Measurements from ENCODE around the gene SH3RF1. TPM values are rescaled to one million over a fixed set of nuclear protein-coding genes. Genes with fewer than 3 reads are reported as not detected.

The SH3RF1 gene
- total RNA-seq, 2 donors from 2014 or later, result 7.8 to 12.4 TPM

DNA sequence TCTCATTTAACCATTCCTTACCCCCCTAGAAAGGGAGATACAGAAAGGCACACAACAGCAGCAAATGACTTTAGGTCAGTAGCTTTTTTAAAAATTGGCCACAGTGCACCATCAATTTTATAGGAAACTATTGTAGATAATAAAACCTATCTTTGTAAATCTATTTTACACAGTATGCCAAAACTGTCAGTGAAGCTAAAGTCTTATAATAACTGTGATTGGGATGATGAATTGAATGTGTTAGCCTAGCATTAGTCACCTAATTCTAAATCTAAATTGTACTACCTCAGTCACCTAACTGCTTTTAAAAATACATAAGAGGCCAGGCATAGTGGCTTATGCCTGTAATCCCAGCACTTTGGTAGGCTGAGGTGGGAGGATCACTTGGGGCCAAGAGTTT is 44.2 kb downstream of the SH3RF1 start:
- Histone ChIP-seq H3K4me3 (no peak overlapping the region), H3K36me3 (no peaks in the 10 kb centered on the region), H3K27me3 (no peaks in the 10 kb centered on the region), H3K27ac (no peak overlapping the region), H3K4me1 (peaks cover 0 to 22% of the 10 kb centered on the region in 2 donors), H3K9me3 (no peaks in the 10 kb centered on the region)
- TF ChIP-seq, protein P1, sequence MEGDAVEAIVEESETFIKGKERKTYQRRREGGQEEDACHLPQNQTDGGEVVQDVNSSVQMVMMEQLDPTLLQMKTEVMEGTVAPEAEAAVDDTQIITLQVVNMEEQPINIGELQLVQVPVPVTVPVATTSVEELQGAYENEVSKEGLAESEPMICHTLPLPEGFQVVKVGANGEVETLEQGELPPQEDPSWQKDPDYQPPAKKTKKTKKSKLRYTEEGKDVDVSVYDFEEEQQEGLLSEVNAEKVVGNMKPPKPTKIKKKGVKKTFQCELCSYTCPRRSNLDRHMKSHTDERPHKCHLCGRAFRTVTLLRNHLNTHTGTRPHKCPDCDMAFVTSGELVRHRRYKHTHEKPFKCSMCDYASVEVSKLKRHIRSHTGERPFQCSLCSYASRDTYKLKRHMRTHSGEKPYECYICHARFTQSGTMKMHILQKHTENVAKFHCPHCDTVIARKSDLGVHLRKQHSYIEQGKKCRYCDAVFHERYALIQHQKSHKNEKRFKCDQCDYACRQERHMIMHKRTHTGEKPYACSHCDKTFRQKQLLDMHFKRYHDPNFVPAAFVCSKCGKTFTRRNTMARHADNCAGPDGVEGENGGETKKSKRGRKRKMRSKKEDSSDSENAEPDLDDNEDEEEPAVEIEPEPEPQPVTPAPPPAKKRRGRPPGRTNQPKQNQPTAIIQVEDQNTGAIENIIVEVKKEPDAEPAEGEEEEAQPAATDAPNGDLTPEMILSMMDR (IDR thresholded peaks at IDR 0.05), result no peak
- no peak for DNase-seq (ENCODE audit: low spot score)

GRCh38 chr4:169225812-169226211 is 44.9 kb downstream of the SH3RF1 start:
- no peaks in the 10 kb centered on the region for H3K27me3 ChIP-seq
- no peak overlapping the region for H3K4me3 ChIP-seq
- peaks cover 0 to 22% of the 10 kb centered on the region in 2 donors for H3K4me1 ChIP-seq
- no peak for DNase-seq (ENCODE audit: low spot score)
- TF ChIP-seq, protein P1 (IDR thresholded peaks at IDR 0.05), result no peak
- no peaks in the 10 kb centered on the region for H3K9me3 ChIP-seq
- H3K27ac ChIP-seq, result no peak overlapping the region
- H3K36me3 ChIP-seq, result no peaks in the 10 kb centered on the region

DNA sequence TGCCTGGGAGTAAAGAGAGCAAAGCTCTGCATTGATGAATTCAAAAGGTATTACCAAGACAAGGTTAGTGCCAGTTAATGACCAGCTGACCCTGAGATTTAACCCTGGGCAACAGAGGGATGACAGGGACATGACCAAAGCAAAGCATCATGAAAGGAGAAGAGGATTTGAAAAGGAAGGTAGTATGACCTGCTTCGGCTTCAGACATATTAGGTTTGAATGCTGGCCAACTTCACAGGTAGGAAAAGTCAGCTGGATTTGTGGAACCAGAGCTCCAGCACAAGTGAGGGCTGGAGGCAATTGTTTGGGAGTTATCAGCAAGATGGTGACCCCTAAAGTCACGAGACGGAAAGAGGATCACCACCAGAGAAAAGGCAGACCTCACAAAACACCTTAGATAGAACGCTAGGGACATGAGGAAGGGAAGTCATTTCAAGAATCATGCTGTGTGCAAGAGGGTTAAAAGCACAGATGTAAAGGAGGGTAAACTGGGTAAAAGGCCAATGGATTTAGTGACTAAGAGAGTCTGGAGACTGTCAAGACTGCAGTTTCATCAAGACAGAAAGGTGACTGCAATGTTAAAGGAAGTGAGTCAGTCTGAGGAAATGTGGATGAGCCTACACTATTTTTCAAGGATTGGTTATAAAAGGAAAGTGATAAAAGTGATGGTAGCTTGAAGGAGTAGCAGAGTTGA is 45.6 kb downstream of the SH3RF1 start:
- no peaks in the 10 kb centered on the region for H3K27me3 ChIP-seq
- TF ChIP-seq, protein P1 (IDR thresholded peaks at IDR 0.05), result no peak
- DNase-seq (ENCODE audit: low spot score), result no peak
- peaks cover 0 to 22% of the 10 kb centered on the region in 2 donors for H3K4me1 ChIP-seq
- no peaks in the 10 kb centered on the region for H3K36me3 ChIP-seq
- H3K9me3 ChIP-seq, result no peaks in the 10 kb centered on the region
- H3K4me3 ChIP-seq, result no peak overlapping the region
- H3K27ac ChIP-seq, result no peak overlapping the region

- peaks cover 0 to 23% of the 10 kb centered on the region in 2 donors for H3K4me1 ChIP-seq
- no peak for DNase-seq (ENCODE audit: low spot score)
- no peak overlapping the region for H3K4me3 ChIP-seq
- H3K9me3 ChIP-seq, result no peaks in the 10 kb centered on the region
- H3K27me3 ChIP-seq, result no peaks in the 10 kb centered on the region
- no peaks in the 10 kb centered on the region for H3K36me3 ChIP-seq
- no peak overlapping the region for H3K27ac ChIP-seq
- TF ChIP-seq, protein P1 (IDR thresholded peaks at IDR 0.05), result no peak
Observed at GRCh38 chr4:169222761-169223160, 48.0 kb downstream of the SH3RF1 start.

- Histone ChIP-seq H3K36me3 (no peaks in the 10 kb centered on the region), H3K4me3 (no peak overlapping the region), H3K27me3 (no peaks in the 10 kb centered on the region), H3K9me3 (no peaks in the 10 kb centered on the region), H3K4me1 (peaks cover 0 to 23% of the 10 kb centered on the region in 2 donors), H3K27ac (no peak overlapping the region)
- DNase-seq (ENCODE audit: low spot score), result no peak
- TF ChIP-seq, protein P1 (IDR thresholded peaks at IDR 0.05), result no peak
Observed at GRCh38 chr4:169221662-169222061, 49.1 kb downstream of the SH3RF1 start.

Measured in right atrium auricular region (tissue), 2 donors.